HCT116 (cell line): Measurements from ENCODE around the gene SEMA3E. TPM values are rescaled to one million over a fixed set of nuclear protein-coding genes. Genes with fewer than 3 reads are reported as not detected.

Source experiments
- ATAC-seq: fragments of 200-7000 bp; cut with Tn5 transposase; 2 replicates; pipeline ENCODE4 v1.9.1; 2020; ENCODE audit warnings: mild to moderate bottlenecking, moderate library complexity
- BruUV-seq: library from RNA; stranded (reverse); fragments of 400-500 nt; replicated peaks from 2 replicates; lab custom pipeline; 2021; lab: Mats Ljungman, UMichigan
- CTCF ChIA-PET: fragments of 300-600 bp; sonication (Branson Sonifier 250); formaldehyde crosslinking; loops from one replicate; lab custom pipeline; 2021; ENCODE audit warnings: antibody characterized with exemption; lab: Charles Lee
- POLR2A ChIA-PET: fragments of 300-600, 350-600 bp; sonication (Branson Sonifier 250); formaldehyde crosslinking; loops from one replicate; lab custom pipeline; 2021; ENCODE audit warnings: antibody characterized with exemption; lab: Charles Lee
- RAD21 ChIA-PET, 2 experiments: fragments of 300-600 bp; sonication (Branson Sonifier 250); formaldehyde crosslinking; loops; one replicate each; lab custom pipeline; 2023; ENCODE audit warnings: low total read pairs in 2 of 2; ENCODE audit not compliant: uncharacterized antibody in 2 of 2, unreplicated experiment in 2 of 2, low non-redundant PET in 1 of 2; lab: Charles Lee
- DNase-seq: peaks from one replicate; pipeline ENCODE4 v3.0.0-alpha.2; 2010; ENCODE audit warnings: low read depth, low spot score
- H2AFZ ChIP-seq: fragments of 200-600 bp; shearing (Covaris generic), sonication (generic); 2 replicates; pipeline ENCODE4 v1.6.1; 2017; ENCODE audit warnings: low read depth, mixed run types, mixed read lengths, antibody characterized with exemption, low read length; ENCODE audit not compliant: poor library complexity, severe bottlenecking
- H3K27ac ChIP-seq: 2 replicates; pipeline ENCODE4 v1.5.1; 2012; ENCODE audit warnings: low read depth, low read length
- H3K27me3 ChIP-seq: fragments of 200-600 bp; sonication (generic); 2 replicates; pipeline ENCODE4 v1.6.1; 2016; ENCODE audit warnings: mixed run types, low read length, mixed read lengths; ENCODE audit not compliant: insufficient read depth
- H3K36me3 ChIP-seq, 2 experiments: fragments of 200-500 bp in 1 of 2; fragments of 200-600 bp in 1 of 2; sonication (Bioruptor generic) in 1 of 2; sonication (generic) in 1 of 2; 2 replicates each; pipeline versions ENCODE4 v1.5.1 to v1.6.1; 2014 to 2016; ENCODE audit warnings: low read length in 2 of 2, inconsistent platforms in 1 of 2, mixed read lengths in 1 of 2, mixed run types in 1 of 2; ENCODE audit not compliant: insufficient read depth in 2 of 2, control insufficient read depth in 1 of 2
- H3K4me1 ChIP-seq, 2 experiments: fragments of 200-600 bp in 1 of 2; sonication (generic) in 1 of 2; 2 replicates each; pipeline versions ENCODE4 v1.5.1 to v1.6.1; 2012 to 2017; ENCODE audit warnings: low read length in 2 of 2, inconsistent platforms in 1 of 2, mild to moderate bottlenecking in 1 of 2, mixed read lengths in 1 of 2, mixed run types in 1 of 2, moderate library complexity in 1 of 2; ENCODE audit not compliant: insufficient read depth in 2 of 2, control insufficient read depth in 1 of 2
- H3K4me2 ChIP-seq: fragments of 200-600 bp; sonication (generic); 2 replicates; pipeline ENCODE4 v1.6.1; 2017; ENCODE audit warnings: mixed run types, low read length, mixed read lengths
- H3K4me3 ChIP-seq, 2 experiments: fragments of 200-600 bp in 1 of 2; sonication (generic) in 1 of 2; replicated peaks in 1 of 2; 2 replicates each; pipeline ENCODE4 v1.5.1; 2011 to 2016; ENCODE audit warnings: low read length in 2 of 2, control low read depth in 1 of 2, low read depth in 1 of 2, mild to moderate bottlenecking in 1 of 2, mixed read lengths in 1 of 2, mixed run types in 1 of 2
- H3K79me2 ChIP-seq: fragments of 200-600 bp; sonication (generic); 2 replicates; pipeline ENCODE4 v1.6.1; 2017; ENCODE audit warnings: mild to moderate bottlenecking, mixed run types, low read length, moderate library complexity, mixed read lengths; ENCODE audit not compliant: insufficient read depth
- H3K9ac ChIP-seq: fragments of 200-600 bp; sonication (generic); 2 replicates; pipeline ENCODE4 v1.6.1; 2016; ENCODE audit warnings: low read length, mixed read lengths
- H3K9me2 ChIP-seq: fragments of 200-600 bp; sonication (generic), shearing (Covaris generic); 2 replicates; pipeline ENCODE4 v1.6.1; 2017; ENCODE audit warnings: mixed run types, mild to moderate bottlenecking, moderate library complexity; ENCODE audit not compliant: insufficient read depth
- H3K9me3 ChIP-seq, 2 experiments: fragments of 200-500 bp in 1 of 2; fragments of 200-600 bp in 1 of 2; sonication (Bioruptor generic) in 1 of 2; sonication (generic) in 1 of 2; 2 replicates each; pipeline ENCODE4 v1.6.1; 2014 to 2017; ENCODE audit warnings: low read length in 2 of 2, mixed read lengths in 2 of 2, inconsistent platforms in 1 of 2, low read depth in 1 of 2, mild to moderate bottlenecking in 1 of 2, mixed run types in 1 of 2, moderate library complexity in 1 of 2; ENCODE audit not compliant: control insufficient read depth in 1 of 2, insufficient read depth in 1 of 2
- H4K20me1 ChIP-seq: fragments of 200-600 bp; sonication (generic), shearing (Covaris generic); 2 replicates; pipeline ENCODE4 v1.6.1; 2017; ENCODE audit warnings: mixed run types, mild to moderate bottlenecking, moderate library complexity; ENCODE audit not compliant: insufficient read depth
- CBX3 ChIP-seq: IDR thresholded peaks from 2 replicates; pipeline ENCODE4 v1.6.1; 2012; ENCODE audit warnings: low read depth
- CEBPB ChIP-seq: IDR thresholded peaks from 2 replicates; pipeline ENCODE4 v1.6.1; 2012; ENCODE audit warnings: low read depth
- ELF1 ChIP-seq: IDR thresholded peaks from 2 replicates; pipeline ENCODE4 v1.6.1; 2012; ENCODE audit warnings: low read depth, borderline replicate concordance
- MAX ChIP-seq: IDR thresholded peaks from 2 replicates; pipeline ENCODE4 v1.6.1; 2012
- POLR2A ChIP-seq: IDR thresholded peaks from 2 replicates; pipeline ENCODE4 v1.7.0; 2011; ENCODE audit warnings: borderline replicate concordance; ENCODE audit not compliant: insufficient read depth, insufficient read length; ENCODE audit errors: extremely low read depth
- RAD21 ChIP-seq: IDR thresholded peaks from 2 replicates; pipeline ENCODE4 v1.6.1; 2012; ENCODE audit warnings: low read depth, mild to moderate bottlenecking
- SP1 ChIP-seq: IDR thresholded peaks from 2 replicates; pipeline ENCODE4 v1.6.1; 2012; ENCODE audit warnings: low read depth
- YY1 ChIP-seq: IDR thresholded peaks from 2 replicates; pipeline ENCODE4 v1.6.1; 2011; ENCODE audit warnings: low read length, low read depth, moderate library complexity, mild to moderate bottlenecking; ENCODE audit not compliant: insufficient replicate concordance; ENCODE audit errors: extremely low read depth
- intact Hi-C: fragments of 100-400 bp; cut with micrococcal nuclease; formaldehyde crosslinking; loops from 2 replicates; pipeline ENCODE4 v1.10.0; 2022
- total RNA-seq: library from RNA; stranded (reverse); gene quantifications from one replicate; pipeline ENCODE4 v1.2.1, GENCODE V29; 2021; ENCODE audit not compliant: unreplicated experiment
- TF ChIP-seq, protein P1 (sequence below): IDR thresholded peaks from 2 replicates; pipeline ENCODE4 v1.6.1; 2012
- TF ChIP-seq, protein P2 (sequence below), 3 experiments: fragments of 200-600 bp in 1 of 3; sonication (generic) in 1 of 3; IDR thresholded peaks in 2 of 3; conservative IDR thresholded peaks in 1 of 3; 2 replicates each; pipeline ENCODE4 v1.5.1; 2012 to 2017; ENCODE audit warnings: low read depth in 2 of 3, low read length in 2 of 3, antibody characterized with exemption in 1 of 3, borderline replicate concordance in 1 of 3, control low read depth in 1 of 3, mild to moderate bottlenecking in 1 of 3, mixed read lengths in 1 of 3, mixed run types in 1 of 3, moderate library complexity in 1 of 3; ENCODE audit not compliant: insufficient read depth in 1 of 3

Gene SEMA3E
- total RNA-seq, 1 experiment from 2014 or later = 1.6 TPM

GRCh38 chr7:83455612-83456011 lies 193.3 kb downstream of the SEMA3E start:
- H3K4me1 ChIP-seq = no peaks in the 10 kb centered on the region
- no peaks in the 10 kb centered on the region for H3K36me3 ChIP-seq
- no peaks in the 10 kb centered on the region for H3K79me2 ChIP-seq
- POLR2A ChIA-PET = no interaction called here
- ATAC-seq (no peak), DNase-seq (no peak)
- H3K9ac ChIP-seq = no peak overlapping the region
- H4K20me1 ChIP-seq = no peaks in the 10 kb centered on the region
- no peak overlapping the region for H3K4me3 ChIP-seq
- TF ChIP-seq SP1 (no peak), MAX (no peak)
- no peak overlapping the region for H3K27ac ChIP-seq
- no peaks in the 10 kb centered on the region for H3K9me2 ChIP-seq
- intact Hi-C loops = no loop called here
- H2AFZ ChIP-seq = no peak overlapping the region
- no peaks in the 10 kb centered on the region for H3K9me3 ChIP-seq
- CTCF ChIA-PET = no interaction called here
- RAD21 ChIA-PET = no interaction called here
- no peak overlapping the region for H3K4me2 ChIP-seq
- BruUV-seq = no TSS peak
- H3K27me3 ChIP-seq = no peaks in the 10 kb centered on the region

DNA sequence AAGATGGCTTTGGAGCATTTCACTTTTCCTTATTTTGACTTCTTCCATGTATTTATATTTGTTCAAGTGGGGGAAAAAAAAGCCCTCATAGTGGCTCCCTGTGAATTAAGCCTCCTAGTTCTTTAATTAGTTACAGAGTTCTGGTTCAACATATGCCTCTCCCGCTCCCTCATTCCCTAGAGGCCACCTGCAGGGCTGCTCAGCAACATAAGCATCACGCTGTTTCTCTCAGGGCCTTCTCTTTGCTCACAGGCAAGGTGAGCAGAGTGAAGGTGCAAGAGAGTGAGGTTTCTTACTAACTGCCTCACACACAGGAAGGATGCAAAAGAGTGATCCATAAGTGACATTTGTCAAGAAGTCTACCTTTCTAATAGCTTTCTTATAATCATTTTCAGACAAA lies 196.7 kb downstream of the SEMA3E start:
- DNase-seq = no peak
- H3K9me2 ChIP-seq = no peaks in the 10 kb centered on the region
- H3K9me3 ChIP-seq = no peaks in the 10 kb centered on the region
- no peak overlapping the region for H2AFZ ChIP-seq
- H3K4me2 ChIP-seq = no peak overlapping the region
- CTCF ChIA-PET = no interaction called here
- RAD21 ChIA-PET = no interaction called here
- H3K9ac ChIP-seq = no peak overlapping the region
- intact Hi-C loops = no loop called here
- no peak for ATAC-seq
- no peaks in the 10 kb centered on the region for H3K79me2 ChIP-seq
- H3K4me1 ChIP-seq = no peaks in the 10 kb centered on the region
- BruUV-seq = no TSS peak
- POLR2A ChIA-PET = no interaction called here
- H3K36me3 ChIP-seq = no peaks in the 10 kb centered on the region
- no peaks in the 10 kb centered on the region for H3K27me3 ChIP-seq
- TF ChIP-seq RAD21 (no peak), CEBPB (no peak), SP1 (no peak), POLR2A (no peak), YY1 (no peak), CBX3 (no peak), ELF1 (no peak)
- TF ChIP-seq, protein P1, sequence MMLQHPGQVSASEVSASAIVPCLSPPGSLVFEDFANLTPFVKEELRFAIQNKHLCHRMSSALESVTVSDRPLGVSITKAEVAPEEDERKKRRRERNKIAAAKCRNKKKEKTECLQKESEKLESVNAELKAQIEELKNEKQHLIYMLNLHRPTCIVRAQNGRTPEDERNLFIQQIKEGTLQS = no peak
- TF ChIP-seq, protein P2, sequence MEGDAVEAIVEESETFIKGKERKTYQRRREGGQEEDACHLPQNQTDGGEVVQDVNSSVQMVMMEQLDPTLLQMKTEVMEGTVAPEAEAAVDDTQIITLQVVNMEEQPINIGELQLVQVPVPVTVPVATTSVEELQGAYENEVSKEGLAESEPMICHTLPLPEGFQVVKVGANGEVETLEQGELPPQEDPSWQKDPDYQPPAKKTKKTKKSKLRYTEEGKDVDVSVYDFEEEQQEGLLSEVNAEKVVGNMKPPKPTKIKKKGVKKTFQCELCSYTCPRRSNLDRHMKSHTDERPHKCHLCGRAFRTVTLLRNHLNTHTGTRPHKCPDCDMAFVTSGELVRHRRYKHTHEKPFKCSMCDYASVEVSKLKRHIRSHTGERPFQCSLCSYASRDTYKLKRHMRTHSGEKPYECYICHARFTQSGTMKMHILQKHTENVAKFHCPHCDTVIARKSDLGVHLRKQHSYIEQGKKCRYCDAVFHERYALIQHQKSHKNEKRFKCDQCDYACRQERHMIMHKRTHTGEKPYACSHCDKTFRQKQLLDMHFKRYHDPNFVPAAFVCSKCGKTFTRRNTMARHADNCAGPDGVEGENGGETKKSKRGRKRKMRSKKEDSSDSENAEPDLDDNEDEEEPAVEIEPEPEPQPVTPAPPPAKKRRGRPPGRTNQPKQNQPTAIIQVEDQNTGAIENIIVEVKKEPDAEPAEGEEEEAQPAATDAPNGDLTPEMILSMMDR (IDR thresholded peaks at IDR 0.05 in 2 of 3, conservative IDR thresholded peaks at IDR 0.05 in 1 of 3; ENCODE audit: borderline replicate concordance in 1 of 3, insufficient read depth in 1 of 3, low read depth in 2 of 3, low read length in 2 of 3) = no peak
- H3K27ac ChIP-seq = no peak overlapping the region
- no peaks in the 10 kb centered on the region for H4K20me1 ChIP-seq
- no peak overlapping the region for H3K4me3 ChIP-seq
